GM18868 (cell line): ENCODE measurements around the gene LRMDA.
"Not testable (repeated sequence)": the region's sequence is repeated elsewhere in the genome, so short reads cannot be mapped to it uniquely, and the experiment has no call there.

ENCODE experiments used
- ATAC-seq: cut with Tn5 transposase; IDR thresholded peaks from one replicate; pipeline ENCODE4 v1.9.1; 2021; ENCODE audit warnings: mild to moderate bottlenecking, moderate library complexity; ENCODE audit not compliant: unreplicated experiment

LRMDA gene

GRCh38 chr10:76581506-76582256, 1150.3 kb downstream of the LRMDA start:
- ATAC-seq: no peak

DNA sequence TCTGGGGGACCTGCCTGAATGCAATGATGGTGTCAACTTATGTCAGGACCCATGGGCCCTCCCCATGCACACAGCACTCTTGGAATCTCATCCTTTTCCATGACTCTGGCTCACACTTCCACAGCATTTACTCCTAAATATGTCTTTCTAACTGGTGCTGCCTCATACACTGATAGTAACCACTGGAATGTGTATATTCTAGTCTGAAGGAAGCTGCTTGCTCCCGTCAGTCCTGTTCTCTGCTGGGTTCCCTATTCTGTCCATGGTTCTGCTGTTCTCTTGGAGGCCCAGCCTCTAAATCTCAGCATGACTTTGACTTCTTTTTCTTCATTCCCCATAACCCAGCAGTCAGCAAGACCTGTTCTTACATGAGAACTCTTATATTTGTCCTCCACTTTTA, 1151.1 kb downstream of the LRMDA start:
- ATAC-seq: no peak

DNA sequence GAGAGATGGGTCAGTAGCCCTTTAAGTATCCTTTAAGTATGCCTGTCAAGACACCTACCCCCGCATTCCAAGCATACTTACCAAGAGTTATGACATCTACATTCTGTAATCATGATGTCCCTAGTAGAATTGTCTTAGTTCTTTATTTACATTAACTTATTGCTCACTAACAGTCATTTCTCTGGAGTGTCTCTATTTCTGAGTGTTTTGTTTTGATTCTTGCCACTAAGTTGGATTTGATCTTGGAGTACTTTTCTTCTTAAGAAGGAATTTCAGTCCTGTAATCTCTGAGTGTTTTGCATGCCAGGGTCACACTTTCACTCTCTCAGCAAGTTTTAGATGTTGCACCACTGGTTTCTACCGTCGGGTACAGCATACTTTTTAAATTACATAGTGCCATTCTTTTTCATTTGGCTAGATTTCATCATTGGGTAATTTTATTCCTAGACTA, 1152.3 kb downstream of the LRMDA start:
- ATAC-seq: no peak

DNA sequence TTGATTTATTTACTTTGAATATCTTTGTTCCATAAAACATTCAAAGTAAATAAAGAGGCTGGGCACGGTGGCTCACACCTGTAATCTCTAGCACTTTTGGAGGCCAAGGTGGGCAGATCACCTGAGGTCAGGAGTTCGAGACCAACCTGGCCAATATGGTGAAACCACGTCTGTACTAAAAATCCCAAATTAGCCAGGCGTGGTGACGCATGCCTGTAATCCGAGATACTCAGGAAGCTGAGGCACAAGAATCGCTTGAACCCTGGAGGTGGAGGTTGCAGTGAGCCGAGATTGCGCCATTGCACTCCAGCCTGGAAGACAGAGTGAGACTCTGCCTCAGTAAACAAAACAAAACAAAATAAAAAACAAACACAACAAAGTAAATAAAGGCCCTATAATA, 1153.0 kb downstream of the LRMDA start:
- ATAC-seq: not testable (repeated sequence)
